Ovary (tissue), 3 donors: Measurements from ENCODE around the gene MAST4.

Experiments used
- EP300 ChIP-seq: sonication (generic); formaldehyde crosslinking; IDR thresholded peaks from one replicate; pipeline ENCODE4 v1.6.1; 2017; ENCODE audit warnings: antibody characterized with exemption
- POLR2A ChIP-seq: fragments of 450-650 bp; IDR thresholded peaks from one replicate; pipeline ENCODE4 v1.6.1; 2017; ENCODE audit warnings: antibody characterized with exemption, mild to moderate bottlenecking, moderate library complexity
- TF ChIP-seq, protein P1 (sequence below), 3 donors: fragments of 450-650 bp in 2 of 3; fragments of 200-600 bp in 1 of 3; IDR thresholded peaks; one replicate each; pipeline versions ENCODE4 v1.5.1 to v1.8.0; 2016 to 2022; ENCODE audit warnings: antibody characterized with exemption in 3 of 3, mild to moderate bottlenecking in 1 of 3
- donor health status: DM: no; HTN: no; CAD: no.

DNA sequence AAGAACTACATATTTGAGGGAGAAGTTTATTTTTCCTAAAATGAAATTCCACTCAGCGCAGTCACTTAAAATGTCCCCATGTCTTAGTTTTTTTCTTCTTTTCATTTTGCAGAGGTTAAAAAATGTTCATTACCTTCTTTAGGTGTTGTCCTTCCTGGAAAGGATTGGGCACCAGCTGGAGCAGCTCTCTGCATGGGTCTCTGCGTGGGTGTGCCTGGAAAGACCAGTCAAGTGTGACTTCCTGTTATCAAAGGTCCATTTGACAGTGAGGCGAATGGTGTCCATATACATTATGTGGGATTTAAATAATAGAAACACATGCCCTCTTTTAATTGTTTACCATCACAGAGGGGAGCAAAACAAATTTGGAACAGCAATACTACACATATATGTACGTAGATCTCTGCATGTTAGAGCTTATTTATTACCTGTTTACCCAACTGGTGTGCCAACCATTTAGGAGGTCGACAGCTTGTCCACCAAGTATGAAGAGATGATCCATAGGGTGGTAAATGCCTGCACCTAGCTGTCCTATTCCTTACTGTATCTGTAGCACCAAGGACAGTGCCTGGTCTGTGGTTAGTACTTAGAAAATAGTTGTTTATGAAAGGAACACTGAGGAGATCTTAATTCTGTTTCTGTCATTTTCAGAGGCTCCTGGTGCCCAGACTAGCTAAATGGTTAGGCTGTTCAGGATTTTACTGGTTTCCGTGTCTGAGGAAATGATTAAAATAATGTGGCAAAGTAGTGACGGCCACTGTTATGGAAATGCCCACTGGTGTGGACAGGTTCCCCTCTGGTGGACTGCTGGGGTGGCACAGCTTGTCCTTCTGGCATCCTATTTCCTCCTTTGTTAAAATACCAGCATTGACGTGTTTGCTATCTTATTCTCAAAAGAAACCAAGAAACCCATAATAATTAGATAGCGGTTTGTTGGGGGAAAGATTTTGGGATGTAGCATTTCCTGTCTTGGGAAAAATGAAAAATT lies 200.4 kb downstream of the MAST4 start:
- TF ChIP-seq, protein P1, sequence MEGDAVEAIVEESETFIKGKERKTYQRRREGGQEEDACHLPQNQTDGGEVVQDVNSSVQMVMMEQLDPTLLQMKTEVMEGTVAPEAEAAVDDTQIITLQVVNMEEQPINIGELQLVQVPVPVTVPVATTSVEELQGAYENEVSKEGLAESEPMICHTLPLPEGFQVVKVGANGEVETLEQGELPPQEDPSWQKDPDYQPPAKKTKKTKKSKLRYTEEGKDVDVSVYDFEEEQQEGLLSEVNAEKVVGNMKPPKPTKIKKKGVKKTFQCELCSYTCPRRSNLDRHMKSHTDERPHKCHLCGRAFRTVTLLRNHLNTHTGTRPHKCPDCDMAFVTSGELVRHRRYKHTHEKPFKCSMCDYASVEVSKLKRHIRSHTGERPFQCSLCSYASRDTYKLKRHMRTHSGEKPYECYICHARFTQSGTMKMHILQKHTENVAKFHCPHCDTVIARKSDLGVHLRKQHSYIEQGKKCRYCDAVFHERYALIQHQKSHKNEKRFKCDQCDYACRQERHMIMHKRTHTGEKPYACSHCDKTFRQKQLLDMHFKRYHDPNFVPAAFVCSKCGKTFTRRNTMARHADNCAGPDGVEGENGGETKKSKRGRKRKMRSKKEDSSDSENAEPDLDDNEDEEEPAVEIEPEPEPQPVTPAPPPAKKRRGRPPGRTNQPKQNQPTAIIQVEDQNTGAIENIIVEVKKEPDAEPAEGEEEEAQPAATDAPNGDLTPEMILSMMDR (IDR thresholded peaks at IDR 0.05) = no peak
- TF ChIP-seq POLR2A (no peak), EP300 (no peak)
